Fibroblast of peridontal ligament (primary cell): ENCODE data around the gene CPOX.
A peak's percentile ranks its signal among the peaks of the same experiment; 100 is the strongest.

ENCODE experiments used
- DNase-seq: peaks from one replicate; pipeline ENCODE4 v3.0.0-alpha.2; 2010; ENCODE audit errors: extremely low read depth

The CPOX gene

DNA sequence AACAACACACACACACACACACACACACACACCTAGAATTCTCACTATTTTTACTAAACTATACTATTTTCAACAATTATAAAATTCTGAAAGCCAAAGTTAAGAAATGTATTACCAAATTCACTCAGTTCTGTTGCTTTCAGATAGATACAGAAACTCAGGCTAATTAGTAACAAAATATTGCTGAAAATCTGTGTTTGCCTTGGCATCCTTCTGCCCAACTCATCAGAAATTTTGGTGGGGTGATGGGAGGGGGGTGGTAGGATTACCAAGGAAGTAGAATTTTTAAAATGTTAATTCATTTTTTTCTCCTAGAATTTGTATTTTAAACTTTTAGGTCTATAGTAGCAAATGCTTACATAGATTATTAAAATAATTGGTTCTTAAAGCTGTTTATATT lies 2.7 kb upstream of the CPOX start:
- no peak for DNase-seq

- DNase-seq, result no peak
Observed at GRCh38 chr3:98594628-98595324, 1.4 kb upstream of the CPOX start.

DNA sequence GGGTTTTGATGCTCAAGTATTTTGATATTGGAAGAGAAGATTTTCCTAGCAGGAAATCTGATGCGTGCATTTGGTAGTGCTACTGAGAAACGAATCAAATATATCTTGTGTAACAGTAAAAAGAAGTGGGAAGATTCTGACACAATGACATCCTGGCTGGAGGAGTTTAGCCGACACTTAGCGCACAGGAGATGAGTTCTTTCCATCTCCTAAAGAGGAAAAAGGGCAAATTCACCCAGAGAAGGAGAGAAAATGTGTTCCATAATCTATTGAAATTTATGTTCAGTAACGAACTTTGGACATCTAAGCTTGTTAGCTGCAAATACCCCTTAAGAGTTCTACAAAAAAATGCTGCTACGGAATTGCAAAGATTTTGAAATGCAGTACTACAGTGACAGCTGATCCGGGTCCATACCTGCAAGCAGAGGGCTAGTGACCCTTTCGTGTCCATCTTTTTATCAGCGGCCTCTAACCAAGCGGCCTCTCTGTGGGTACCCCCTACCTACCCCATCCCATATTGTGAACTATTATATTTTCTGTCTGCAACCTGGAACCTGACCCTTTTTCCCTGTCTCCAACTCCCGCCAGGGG lies 971 bp downstream of the CPOX start:
- no peak for DNase-seq

DNA sequence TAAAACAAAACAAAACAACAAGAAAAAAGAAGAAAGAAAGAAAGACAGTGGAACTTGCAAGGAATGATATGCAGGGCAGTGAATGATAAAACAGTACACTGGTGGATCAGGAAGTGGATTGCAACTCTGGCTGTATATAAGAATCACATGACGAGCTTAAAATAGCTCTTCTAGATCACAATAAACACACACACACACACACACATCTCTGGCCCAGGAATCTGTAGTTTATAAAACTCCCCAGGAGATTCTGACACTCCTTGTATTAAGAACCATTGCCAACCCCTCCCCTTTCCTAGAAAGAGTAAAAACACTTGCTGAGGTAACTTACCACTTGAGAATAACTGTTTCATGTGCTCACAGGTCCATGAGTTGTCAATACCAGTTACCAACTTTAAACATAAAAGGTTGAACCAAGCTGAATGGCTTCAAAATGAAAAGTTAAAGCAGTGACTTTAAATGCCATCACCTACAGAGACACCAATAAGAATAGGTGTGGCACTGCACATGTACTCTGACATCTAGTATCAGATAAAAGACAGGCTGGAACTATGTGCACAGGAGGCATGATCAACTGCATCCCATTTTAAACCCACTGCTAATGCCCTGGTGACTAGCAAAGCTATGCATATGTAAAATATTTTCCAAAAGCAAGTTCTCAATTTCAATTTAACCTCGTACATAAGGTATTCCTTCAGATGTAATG lies 3.9 kb downstream of the CPOX start:
- no peak for DNase-seq

DNA sequence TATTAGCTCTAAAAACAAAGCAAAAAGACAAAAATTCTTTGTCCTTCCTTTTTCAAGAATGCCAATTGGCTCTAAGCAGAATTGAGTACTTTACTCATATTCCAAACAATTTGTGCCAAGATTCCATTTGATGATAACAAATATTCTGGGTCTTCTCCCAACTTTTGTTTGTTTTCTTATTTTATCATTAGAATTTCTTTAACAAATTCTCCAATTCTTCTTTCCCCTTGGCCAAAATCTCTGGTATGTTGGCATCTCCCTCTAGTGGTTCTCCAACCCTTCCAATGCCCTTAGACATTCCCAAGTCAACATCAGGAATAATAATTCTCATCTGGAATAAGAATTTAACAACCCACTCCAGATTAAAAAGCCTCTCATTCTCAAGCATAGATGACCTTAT lies 5.3 kb downstream of the CPOX start:
- peak; percentile 27 for DNase-seq

- no peak for DNase-seq
Observed at GRCh38 chr3:98587654-98588053, 5.8 kb downstream of the CPOX start.

GRCh38 chr3:98584547-98584946 lies 8.9 kb downstream of the CPOX start:
- no peak for DNase-seq

DNA sequence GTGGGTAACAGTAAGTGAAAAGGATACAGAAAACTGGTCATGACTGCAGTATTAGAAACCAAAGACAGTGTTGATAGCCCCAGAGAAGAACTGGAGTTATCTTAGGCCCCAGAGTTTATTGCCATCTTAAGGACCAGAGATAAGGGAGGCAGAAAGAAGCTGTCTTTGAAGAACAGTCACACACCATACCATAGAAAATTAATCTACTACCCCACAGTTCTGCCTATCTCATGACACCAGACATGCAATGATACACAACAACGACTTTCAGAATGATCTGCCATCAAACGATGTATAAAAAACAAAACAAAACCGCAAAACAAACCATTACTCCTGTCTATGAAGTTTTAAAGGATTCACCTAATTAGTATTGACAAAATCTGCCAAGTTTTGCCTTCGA lies 9.6 kb downstream of the CPOX start:
- no peak for DNase-seq

- DNase-seq, result no peak
Observed at GRCh38 chr3:98582042-98582441, 11.4 kb downstream of the CPOX start.

DNA sequence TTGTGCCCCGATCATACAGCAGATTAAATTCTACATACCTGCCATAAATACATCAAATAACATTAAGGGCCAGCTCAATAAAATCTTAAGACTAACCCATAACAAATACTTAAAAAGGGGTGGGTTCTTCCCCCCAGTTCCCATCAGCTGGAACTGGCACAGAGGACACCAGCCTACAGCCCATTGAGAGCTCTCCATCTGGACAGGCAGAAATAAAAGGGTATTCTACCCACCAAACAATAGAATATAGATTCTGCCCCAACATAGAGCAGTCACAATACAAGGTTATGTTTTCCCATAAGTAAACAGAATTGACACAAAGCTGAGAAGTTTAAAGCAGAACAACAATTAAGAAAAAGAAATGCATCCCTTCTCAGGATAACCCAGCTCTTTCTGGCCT lies 11.9 kb downstream of the CPOX start:
- DNase-seq, result no peak

GRCh38 chr3:98580401-98581386 lies 12.7 kb downstream of the CPOX start:
- DNase-seq, result no peak

GRCh38 chr3:98577178-98577895 lies 16.1 kb downstream of the CPOX start:
- DNase-seq, result peak; percentile 49

DNA sequence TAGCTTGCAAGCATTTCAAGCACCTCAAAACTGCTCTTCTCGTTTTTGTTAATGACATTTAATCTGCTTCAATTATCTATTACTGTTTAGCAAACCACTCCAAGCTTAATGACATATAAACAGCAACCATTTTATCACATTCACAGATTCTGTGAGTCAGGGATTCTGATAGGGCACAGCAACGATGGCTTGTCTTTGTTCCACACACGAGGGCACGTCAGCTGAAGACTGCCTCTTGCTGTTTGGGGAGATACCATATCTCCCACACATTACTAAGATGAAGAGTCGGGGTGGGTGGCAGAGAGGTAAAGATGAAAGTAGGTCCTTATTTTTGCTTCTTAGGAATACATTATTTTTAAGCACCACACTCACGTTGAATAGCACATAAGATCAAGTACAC lies 19.3 kb downstream of the CPOX start:
- no peak for DNase-seq

DNA sequence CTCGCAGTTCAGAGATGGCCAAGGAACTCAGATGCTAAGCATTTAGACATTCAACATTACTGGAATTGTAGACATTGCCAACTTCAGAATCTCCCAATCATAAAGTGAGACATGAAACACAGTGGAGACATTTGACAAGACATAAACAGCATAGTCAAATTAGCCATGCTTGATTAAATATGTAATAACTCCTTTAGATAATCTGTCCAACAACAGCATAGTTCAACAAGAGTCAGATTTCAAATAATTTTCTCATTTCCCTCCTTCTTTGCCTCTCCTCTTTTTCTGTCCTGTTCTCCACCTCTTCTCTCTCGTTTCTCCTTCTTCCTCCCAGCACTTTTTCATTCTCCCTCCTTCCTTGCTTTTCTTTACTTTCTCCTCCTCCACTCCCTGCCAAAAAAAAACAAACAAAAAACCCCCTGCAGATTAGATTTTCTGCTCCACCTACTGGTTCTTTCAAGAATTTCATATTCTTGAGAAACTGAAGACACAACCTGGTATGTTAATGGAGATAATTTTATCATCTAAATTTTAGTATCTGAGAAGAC lies 20.2 kb downstream of the CPOX start:
- DNase-seq, result peak; percentile 45

DNA sequence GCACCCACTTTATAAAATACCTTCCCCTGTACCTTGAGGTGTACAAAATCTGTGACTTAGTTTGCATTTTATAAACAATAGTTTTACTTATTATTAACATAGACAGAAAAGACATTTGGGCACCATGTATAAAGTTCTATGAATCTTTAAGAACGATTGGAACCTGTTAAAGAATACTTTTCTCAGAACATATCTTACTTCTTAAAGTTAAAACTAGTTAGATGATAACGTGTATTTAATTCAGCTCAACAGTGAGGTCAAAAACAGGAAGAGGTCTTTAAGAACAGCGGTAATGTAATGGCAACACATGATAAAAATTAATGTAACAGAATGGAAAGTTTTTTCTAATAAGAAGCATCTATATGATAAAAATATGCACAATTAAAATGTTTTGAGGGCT lies 25.0 kb downstream of the CPOX start:
- no peak for DNase-seq

GRCh38 chr3:98567666-98568270 lies 25.6 kb downstream of the CPOX start:
- DNase-seq, result no peak

GRCh38 chr3:98565843-98566242 lies 27.6 kb downstream of the CPOX start:
- no peak for DNase-seq

DNA sequence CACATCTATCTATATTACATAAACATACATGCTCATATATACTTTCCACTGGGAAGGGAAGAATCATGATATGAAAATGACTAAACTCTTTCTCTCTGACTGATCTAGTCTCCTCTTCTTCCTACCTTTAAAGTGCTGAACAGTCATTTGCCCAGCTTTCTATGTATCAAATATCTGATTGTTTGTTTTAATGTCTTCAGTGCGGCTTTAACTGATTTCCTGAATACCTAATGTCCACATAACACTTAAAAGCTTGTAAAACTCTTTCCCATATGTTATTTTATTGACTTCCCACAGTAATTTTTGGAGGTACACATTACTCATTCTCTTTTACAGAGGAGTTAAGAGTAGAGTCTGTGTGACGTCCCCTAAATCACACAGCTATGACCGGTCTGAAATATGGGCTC lies 28.2 kb downstream of the CPOX start:
- no peak for DNase-seq

DNA sequence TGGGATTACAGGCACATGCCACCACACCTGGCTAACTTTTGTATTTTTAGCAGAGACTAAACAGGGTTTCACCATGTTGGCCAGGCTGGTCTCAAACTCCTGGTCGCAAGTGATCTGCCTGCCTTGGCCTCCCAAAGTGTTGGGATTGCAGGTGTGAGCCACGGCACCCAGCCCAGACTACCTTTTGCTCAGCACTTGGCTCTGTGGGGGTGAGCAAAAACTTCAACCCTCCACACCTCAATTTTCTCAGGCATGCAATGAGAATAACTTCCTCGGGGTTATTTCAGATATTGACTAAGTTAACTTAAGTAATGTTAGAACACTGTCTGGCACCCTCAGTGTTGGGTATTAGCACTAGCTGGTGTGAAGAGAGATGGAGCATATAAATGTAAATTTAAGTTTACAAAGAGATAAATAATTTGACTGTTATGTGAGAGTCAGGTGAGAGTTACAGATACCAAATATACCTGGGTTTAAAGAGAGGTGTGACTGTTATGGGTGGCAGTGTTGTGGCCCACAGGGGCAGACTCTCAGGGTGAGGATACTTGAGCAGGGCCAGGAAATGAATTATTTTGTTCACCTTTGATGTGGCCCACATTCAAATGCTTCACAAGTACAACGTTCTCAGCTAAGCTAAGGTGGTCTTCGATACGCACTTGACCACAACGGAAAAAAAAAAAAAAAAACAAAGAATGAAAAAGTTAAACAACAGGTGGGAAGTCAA lies 29.0 kb downstream of the CPOX start:
- DNase-seq, result no peak
